Activated T-cell treated with anti-CD3 and anti-CD28 coated beads, Interleukin-2, amount 50 U/mL, for 72 hours (primary cell): ENCODE results near the gene SGMS1. TPM values are rescaled to one million over a fixed set of nuclear protein-coding genes. Genes with fewer than 3 reads are reported as not detected.

Experiments
- ATAC-seq, 2 donors: fragments of 150-1000 bp; cut with Tn5 transposase; replicated peaks in 1 of 2; 2 replicates each; pipeline ENCODE4 v1.10.0; 2021; ENCODE audit warnings: moderate library complexity in 2 of 2, mild to moderate bottlenecking in 1 of 2
- DNase-seq, 2 donors: peaks; one replicate each; pipeline ENCODE4 v3.0.0; 2021 to 2022; ENCODE audit warnings: mixed read lengths in 1 of 2
- H3K27ac Mint-ChIP-seq: one replicate; pipeline ENCODE4 v1.8.0; 2022; ENCODE audit warnings: mild to moderate bottlenecking, moderate library complexity, mixed read lengths
- H3K27me3 Mint-ChIP-seq: one replicate; pipeline ENCODE4 v1.8.0; 2022; ENCODE audit warnings: low read depth, mixed read lengths
- H3K36me3 Mint-ChIP-seq, 2 donors: one replicate each; pipeline ENCODE4 v1.8.0; 2022; ENCODE audit warnings: mixed read lengths in 2 of 2, mild to moderate bottlenecking in 1 of 2; ENCODE audit not compliant: insufficient read depth in 2 of 2
- H3K4me1 Mint-ChIP-seq: one replicate; pipeline ENCODE4 v1.8.0; 2022; ENCODE audit warnings: low read depth, mixed read lengths
- H3K4me3 Mint-ChIP-seq, 2 donors: one replicate each; pipeline ENCODE4 v1.8.0; 2022; ENCODE audit warnings: mild to moderate bottlenecking in 2 of 2, mixed read lengths in 2 of 2, moderate library complexity in 2 of 2
- H3K9me3 Mint-ChIP-seq, 2 donors: one replicate each; pipeline ENCODE4 v1.8.0; 2022; ENCODE audit warnings: mixed read lengths in 2 of 2
- total RNA-seq, 2 donors: library from RNA; stranded (reverse); gene quantifications; one replicate each; pipeline ENCODE4 v1.2.3, GENCODE V29; 2022

The SGMS1 gene
- total RNA-seq, 2 donors from 2014 or later, result 8.9 to 9.7 TPM

DNA sequence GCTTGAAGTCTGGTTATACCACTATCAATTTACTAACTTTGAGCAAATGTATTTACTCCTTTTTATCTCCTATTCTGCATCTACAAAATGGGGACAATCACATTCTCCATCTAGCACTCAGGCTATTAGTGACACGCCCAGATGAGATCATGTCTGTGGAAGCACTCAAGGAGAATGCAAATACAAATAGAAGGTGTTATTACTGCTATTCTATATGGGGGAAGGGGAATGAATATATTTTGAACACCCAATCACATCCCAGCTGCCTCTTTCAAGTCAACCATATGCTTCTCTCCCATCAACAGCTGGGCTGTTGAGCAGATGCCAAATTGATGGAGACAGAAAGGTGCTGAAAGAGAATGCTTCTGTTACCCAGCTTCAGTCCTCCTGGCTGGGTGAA lies 23.5 kb downstream of the SGMS1 start:
- no peaks in the 10 kb centered on the region for H3K27me3 Mint-ChIP-seq
- H3K36me3 Mint-ChIP-seq, result peaks cover 0 to 1% of the 10 kb centered on the region in 2 donors
- no peak overlapping the region for H3K4me3 Mint-ChIP-seq
- no peaks in the 10 kb centered on the region for H3K9me3 Mint-ChIP-seq
- H3K27ac Mint-ChIP-seq, result no peak overlapping the region
- peaks cover 55% of the 10 kb centered on the region for H3K4me1 Mint-ChIP-seq
- DNase-seq (no peak), ATAC-seq (no peak)

GRCh38 chr10:50596897-50597296 lies 26.9 kb downstream of the SGMS1 start:
- Mint-ChIP-seq H3K36me3 (peaks cover 0 to 1% of the 10 kb centered on the region in 2 donors), H3K9me3 (no peaks in the 10 kb centered on the region), H3K27ac (no peak overlapping the region), H3K4me3 (no peak overlapping the region), H3K27me3 (no peaks in the 10 kb centered on the region), H3K4me1 (peaks cover 39% of the 10 kb centered on the region)
- ATAC-seq (no peak), DNase-seq (no peak)

DNA sequence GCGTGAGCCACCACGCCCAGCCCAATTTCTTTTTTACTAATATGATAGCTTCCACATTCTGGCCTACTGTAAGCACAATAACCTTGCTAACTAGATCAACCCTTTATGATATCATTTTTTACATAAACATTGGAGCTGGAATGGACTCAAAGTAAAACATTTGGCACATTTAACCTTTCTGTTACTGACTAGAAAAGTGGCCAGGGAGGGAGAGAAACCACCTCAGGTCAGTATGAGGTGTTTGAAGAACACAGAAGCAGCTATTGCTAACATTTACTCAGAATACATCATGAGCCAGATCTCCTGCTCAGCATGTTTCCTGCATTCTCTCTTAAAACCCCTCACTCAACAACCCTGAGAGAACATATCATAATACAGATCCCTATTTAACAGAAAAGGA lies 27.3 kb downstream of the SGMS1 start:
- ATAC-seq (no peak), DNase-seq (no peak)
- H3K4me3 Mint-ChIP-seq, result no peak overlapping the region
- peaks cover 37% of the 10 kb centered on the region for H3K4me1 Mint-ChIP-seq
- no peak overlapping the region for H3K27ac Mint-ChIP-seq
- peaks cover 0 to 1% of the 10 kb centered on the region in 2 donors for H3K36me3 Mint-ChIP-seq
- H3K27me3 Mint-ChIP-seq, result no peaks in the 10 kb centered on the region
- H3K9me3 Mint-ChIP-seq, result no peaks in the 10 kb centered on the region

GRCh38 chr10:50595785-50596184 lies 28.0 kb downstream of the SGMS1 start:
- Mint-ChIP-seq H3K4me1 (peaks cover 32% of the 10 kb centered on the region), H3K9me3 (no peaks in the 10 kb centered on the region), H3K27ac (no peak overlapping the region), H3K4me3 (no peak overlapping the region), H3K27me3 (no peaks in the 10 kb centered on the region), H3K36me3 (peaks cover 0 to 1% of the 10 kb centered on the region in 2 donors)
- DNase-seq (no peak), ATAC-seq (no peak)

GRCh38 chr10:50593523-50594376 lies 30.0 kb downstream of the SGMS1 start:
- peaks cover 23% of the 10 kb centered on the region for H3K4me1 Mint-ChIP-seq
- peak; percentile 83 to 88 for ATAC-seq

DNA sequence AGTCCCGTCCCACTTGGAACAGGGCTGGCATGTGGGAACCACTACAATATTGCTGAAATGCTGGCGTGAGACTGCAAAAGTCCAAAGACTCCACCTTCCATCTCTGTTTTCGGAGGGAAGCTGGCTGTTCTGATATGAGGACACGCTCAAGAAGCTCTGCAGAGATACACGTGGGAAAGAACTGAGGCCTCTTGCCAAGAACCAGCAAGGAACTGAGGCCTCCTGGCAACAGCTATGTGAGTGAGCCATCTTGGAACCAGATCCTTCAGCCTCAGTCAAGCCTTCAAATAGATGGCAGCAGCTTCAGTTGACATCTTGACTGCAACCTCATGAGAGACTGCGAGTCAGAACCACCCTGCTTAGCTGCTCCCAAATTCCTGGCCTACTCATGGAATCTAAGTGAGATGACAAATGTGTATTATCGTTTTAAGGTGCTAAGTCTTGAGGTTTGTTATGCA lies 30.8 kb downstream of the SGMS1 start:
- Mint-ChIP-seq H3K4me3 (no peak overlapping the region), H3K27ac (no peak overlapping the region), H3K4me1 (peaks cover 19% of the 10 kb centered on the region), H3K9me3 (no peaks in the 10 kb centered on the region), H3K36me3 (peaks cover 0 to 1% of the 10 kb centered on the region in 2 donors), H3K27me3 (no peaks in the 10 kb centered on the region)
- no peak for ATAC-seq
- DNase-seq, result no peak

More at GRCh38 chr10:50593523-50594376, 30.0 kb downstream of the SGMS1 start:
- Mint-ChIP-seq H3K27me3 (no peaks in the 10 kb centered on the region), H3K9me3 (no peaks in the 10 kb centered on the region), H3K36me3 (peaks cover 0 to 1% of the 10 kb centered on the region in 2 donors), H3K4me3 (no peak overlapping the region), H3K27ac (peak overlapping the region; percentile 60)
- DNase-seq, result no peak

GRCh38 chr10:50590935-50591334 lies 32.8 kb downstream of the SGMS1 start:
- Mint-ChIP-seq H3K27ac (no peak overlapping the region), H3K9me3 (no peaks in the 10 kb centered on the region), H3K4me1 (peaks cover 18% of the 10 kb centered on the region), H3K27me3 (no peaks in the 10 kb centered on the region), H3K4me3 (no peak overlapping the region), H3K36me3 (peaks cover 2 to 3% of the 10 kb centered on the region in 2 donors)
- ATAC-seq (no peak), DNase-seq (no peak)

DNA sequence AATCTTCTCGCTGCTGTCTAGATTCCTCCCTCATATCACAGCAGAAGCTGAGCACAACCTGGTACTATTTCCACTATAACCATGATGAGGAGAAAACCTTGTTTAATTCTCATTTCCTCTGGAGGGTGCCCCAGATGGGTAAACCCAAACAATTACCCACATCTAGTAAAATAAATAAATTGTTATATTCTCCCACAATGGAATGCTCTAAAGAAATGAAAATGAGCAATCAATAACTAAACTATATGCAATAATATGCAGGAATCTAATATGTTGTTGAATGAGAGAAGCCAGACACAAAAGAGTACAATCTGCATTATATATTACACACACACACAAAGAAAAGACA lies 37.0 kb downstream of the SGMS1 start:
- H3K36me3 Mint-ChIP-seq, result peaks cover 2 to 6% of the 10 kb centered on the region in 2 donors
- no peaks in the 10 kb centered on the region for H3K27me3 Mint-ChIP-seq
- H3K27ac Mint-ChIP-seq, result no peak overlapping the region
- no peaks in the 10 kb centered on the region for H3K9me3 Mint-ChIP-seq
- no peak for DNase-seq
- ATAC-seq, result no peak
- H3K4me1 Mint-ChIP-seq, result peaks cover 10% of the 10 kb centered on the region
- no peak overlapping the region for H3K4me3 Mint-ChIP-seq

DNA sequence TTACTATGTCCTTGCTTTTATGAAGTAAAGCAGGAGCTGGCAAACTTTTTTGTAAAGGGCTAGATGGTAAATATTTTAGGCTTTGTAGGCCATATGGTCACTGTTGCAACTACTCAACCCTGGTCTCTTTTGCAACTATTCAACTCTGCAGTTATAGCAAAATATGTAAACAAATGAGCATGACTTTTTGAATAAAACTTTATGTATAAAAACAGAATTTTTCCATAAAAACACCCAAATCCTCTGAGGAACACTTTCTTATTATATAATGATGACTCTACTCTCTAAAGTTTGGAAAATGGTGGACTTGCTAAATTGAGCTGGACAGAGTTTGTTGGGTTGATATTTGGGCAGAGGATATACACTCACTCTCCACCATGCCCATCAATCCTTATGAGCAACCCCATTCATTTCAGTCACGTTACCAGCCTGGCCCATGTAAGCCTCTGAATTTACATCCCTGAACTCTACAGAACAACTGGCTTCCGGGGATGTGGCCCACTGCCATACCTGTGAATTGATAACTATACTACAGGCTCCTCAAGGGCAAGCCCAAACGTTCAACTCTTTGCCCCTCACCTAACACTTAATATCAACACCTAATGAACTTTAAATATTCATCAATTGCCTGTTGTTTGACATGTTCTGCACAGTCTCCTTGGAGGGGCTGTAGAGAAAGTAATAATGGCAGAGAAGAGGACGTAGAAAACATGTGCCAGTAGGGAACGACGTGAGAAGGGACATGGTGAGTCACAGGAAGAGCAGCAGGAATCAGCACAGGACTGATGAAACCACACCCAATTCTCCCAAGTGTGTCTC lies 37.6 kb downstream of the SGMS1 start:
- ATAC-seq, result no peak
- Mint-ChIP-seq H3K27me3 (no peaks in the 10 kb centered on the region), H3K4me1 (peaks cover 15% of the 10 kb centered on the region), H3K36me3 (peaks cover 2 to 6% of the 10 kb centered on the region in 2 donors), H3K9me3 (no peaks in the 10 kb centered on the region), H3K4me3 (no peak overlapping the region), H3K27ac (no peak overlapping the region)
- no peak for DNase-seq

- Mint-ChIP-seq H3K4me3 (no peak overlapping the region), H3K4me1 (peaks cover 29% of the 10 kb centered on the region), H3K9me3 (no peaks in the 10 kb centered on the region), H3K27ac (no peak overlapping the region), H3K27me3 (no peaks in the 10 kb centered on the region), H3K36me3 (peaks cover 2 to 6% of the 10 kb centered on the region in 2 donors)
- ATAC-seq (no peak), DNase-seq (no peak)
Measured at GRCh38 chr10:50582766-50583762, 40.7 kb downstream of the SGMS1 start.

DNA sequence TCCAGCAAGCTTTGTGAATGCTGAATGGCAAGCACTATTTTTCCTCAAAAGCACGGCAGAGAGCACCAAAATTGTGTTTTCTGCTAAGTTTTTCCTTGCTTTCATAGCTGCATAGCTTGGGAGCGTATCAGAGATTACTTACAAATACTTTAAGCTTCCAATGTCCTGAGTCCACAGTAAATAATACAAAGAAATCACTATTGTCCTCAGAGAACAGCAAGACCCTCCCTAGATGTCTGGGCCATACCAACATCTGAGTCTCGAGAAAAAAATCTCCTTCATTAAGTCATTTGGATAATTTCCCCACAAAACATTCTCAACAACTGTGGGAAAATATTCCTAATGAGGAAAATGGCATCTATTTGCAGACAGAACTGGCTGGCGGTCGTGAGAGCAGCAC lies 41.7 kb downstream of the SGMS1 start:
- peaks cover 40% of the 10 kb centered on the region for H3K4me1 Mint-ChIP-seq
- no peak overlapping the region for H3K4me3 Mint-ChIP-seq
- H3K27ac Mint-ChIP-seq, result no peak overlapping the region
- ATAC-seq (no peak), DNase-seq (no peak)
- peaks cover 2 to 6% of the 10 kb centered on the region in 2 donors for H3K36me3 Mint-ChIP-seq
- no peaks in the 10 kb centered on the region for H3K9me3 Mint-ChIP-seq
- H3K27me3 Mint-ChIP-seq, result no peaks in the 10 kb centered on the region

- Mint-ChIP-seq H3K36me3 (peaks cover 0 to 3% of the 10 kb centered on the region in 2 donors), H3K4me3 (no peak overlapping the region), H3K27ac (no peak overlapping the region), H3K27me3 (no peaks in the 10 kb centered on the region), H3K4me1 (peaks cover 45% of the 10 kb centered on the region), H3K9me3 (no peaks in the 10 kb centered on the region)
- DNase-seq, result no peak
- ATAC-seq, result no peak
Measured at GRCh38 chr10:50580262-50580891, 43.4 kb downstream of the SGMS1 start.
